Activated naive CD8-positive, alpha-beta T cell treated with anti-CD3 and anti-CD28 coated beads, Interleukin-2, amount 50 U/mL, for 16 hours (primary cell): Measurements from ENCODE around the gene ZKSCAN3.
"Not testable (repeated sequence)": the region's sequence is repeated elsewhere in the genome, so short reads cannot be mapped to it uniquely, and the experiment has no call there.

Experiments used
- DNase-seq: peaks from one replicate; pipeline ENCODE4 v3.0.0-alpha.2; 2020; ENCODE audit warnings: low read depth, low spot score

The ZKSCAN3 gene

DNA sequence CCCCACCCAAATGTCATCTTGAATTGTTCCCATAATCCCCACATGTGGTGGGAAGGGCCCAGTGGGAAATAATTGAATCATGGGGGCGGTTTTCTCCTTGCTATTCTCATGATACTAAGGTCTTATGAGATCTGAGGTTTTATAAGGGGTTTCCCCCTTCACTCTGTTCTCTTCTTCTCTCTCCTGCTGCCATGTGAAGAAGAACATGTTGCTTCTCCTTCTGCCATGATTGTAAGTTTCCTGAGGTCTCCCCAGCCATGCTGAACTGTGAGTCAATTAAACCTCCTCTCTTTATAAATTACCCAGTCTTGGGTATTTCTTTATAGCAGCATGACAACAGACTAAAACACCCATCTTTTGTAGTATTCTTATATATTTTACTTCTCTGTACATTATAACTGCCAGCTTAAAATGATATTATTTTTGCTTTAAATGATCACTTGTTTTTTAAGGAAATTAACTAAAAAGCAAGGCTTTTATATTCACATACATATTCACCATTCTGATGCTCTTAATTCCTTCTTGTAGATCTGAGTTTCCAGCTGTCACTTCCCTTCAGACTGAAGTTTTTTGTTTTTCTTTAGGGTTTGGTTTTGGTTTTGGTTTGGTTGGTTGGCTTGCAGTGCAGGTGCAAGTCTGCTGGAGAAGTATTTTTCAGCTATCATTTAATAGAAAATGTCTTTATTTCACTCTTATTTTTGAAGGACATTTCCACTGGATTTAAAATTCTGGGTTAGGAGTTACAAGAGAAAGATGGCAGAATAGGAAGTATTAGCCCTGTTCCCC, 9.2 kb upstream of the ZKSCAN3 start:
- no peak for DNase-seq

DNA sequence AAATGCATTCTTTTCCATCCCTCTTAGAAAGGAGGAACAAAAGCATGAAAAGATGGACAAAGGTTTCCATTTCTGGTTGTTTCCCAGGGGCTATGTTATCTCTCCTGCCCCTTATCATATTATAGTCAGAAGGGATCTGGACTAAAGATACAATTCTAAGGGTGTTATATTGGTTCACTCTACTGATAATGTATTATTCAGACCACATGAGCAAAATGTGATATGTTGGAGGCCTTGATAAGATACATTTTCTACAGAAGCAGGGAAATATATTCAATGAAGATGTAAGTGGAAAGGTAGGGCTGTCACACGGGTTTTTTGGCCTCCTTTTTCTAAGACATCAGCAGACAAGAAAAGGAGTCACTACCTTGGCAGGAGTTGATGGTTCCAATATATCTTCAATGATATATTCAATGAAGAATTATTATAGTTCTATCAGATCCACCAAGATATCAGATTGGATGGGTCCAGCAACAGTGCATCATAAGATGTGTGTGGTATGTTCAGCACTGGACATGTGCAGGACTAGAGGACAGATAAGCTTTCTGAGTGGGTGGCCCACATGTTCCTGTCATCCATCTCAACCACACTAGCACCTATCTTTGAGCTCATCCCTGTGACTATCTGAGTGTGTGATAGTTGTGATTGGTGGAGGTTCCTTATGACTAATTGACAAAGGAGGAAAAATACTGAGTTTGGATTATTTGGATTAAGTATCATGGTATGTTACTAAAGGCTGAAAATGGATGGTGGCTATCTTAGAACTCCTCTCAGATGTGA, 5.7 kb upstream of the ZKSCAN3 start:
- no peak for DNase-seq

DNA sequence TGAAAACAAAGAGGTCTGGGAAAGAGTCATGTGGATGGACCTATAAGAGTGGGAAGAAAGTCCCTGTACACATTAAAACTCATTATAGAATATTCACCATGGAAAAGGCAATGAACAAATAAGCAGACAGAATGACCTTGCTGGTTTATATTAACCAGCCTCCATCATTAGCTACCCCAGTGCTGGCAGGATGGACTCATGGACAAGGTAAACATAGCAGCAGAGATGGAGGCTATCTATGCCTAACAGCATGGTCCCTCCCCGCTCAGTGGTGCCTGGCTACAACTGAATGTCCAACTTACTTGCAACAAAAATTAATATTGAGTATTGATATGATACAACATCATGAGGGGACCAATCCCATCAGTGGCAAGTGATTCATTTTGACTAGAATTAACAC, 4.5 kb upstream of the ZKSCAN3 start:
- DNase-seq, result no peak

DNA sequence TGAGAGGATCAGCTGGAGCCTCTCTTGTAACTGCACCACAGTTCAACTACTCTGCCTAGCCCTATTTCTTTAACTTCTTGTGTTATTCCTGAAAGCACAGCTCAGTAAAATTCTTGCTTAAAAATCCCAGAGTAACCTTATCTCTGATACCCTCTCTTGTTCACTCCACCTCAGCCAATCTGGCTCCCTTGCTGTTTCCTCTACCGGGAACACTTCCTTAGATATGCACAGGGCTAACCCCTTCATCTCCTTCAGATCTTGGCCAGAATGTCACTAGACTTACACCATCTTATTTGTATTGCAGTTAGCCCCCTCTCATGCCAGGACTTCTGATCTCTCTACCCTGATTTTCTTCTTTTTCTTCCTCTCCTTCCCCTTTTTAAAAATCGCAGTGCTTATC, 2.6 kb upstream of the ZKSCAN3 start:
- DNase-seq, result no peak

DNA sequence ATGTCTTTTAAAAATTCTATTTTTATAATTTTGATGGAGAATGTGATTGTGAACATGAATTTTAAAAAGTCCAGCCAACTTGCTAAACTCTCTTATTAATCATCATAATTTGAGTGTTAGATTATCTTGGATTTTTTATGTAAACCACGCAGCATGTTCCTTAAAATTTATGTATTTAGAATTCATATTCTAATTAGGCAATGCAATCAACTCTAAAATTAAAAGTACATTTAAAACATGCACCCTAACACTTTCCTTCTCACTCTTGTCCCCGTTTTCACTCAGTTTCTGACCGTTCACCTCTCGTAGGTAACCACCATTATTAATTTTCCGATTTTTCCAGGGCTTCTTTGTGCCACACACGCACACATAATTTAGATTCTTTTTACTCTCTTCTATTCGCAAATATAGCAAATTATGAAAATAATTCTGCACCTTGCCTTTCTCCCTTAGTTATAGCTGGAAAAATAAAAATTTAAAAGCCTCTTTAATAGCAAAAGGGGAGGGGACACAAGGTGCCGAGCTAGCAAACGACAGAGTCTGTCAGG, 329 bp upstream of the ZKSCAN3 start:
- DNase-seq, result no peak

- DNase-seq, result no peak
Measured at GRCh38 chr6:28351087-28351486, 1.3 kb downstream of the ZKSCAN3 start.

GRCh38 chr6:28351493-28351925, 1.8 kb downstream of the ZKSCAN3 start:
- no peak for DNase-seq

DNA sequence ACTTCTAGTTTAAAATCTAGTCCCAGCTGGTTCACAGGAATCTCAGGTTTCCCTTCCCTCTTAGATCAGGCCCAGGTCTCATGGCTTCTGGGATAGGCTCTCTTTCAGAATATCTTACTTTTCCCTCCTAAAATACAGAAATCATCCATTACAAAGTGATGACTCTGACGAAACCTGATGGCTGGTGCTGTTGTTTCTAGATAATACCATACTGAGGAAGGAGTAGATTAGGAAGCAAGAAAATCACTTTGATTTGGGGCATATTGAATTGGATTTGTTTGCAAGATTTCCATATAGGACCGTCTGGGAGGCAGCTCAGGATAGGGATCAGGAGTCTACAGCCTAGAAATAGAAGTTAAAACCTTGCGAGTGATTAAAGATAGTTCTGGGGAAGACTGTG, 3.6 kb downstream of the ZKSCAN3 start:
- no peak for DNase-seq

GRCh38 chr6:28353981-28354676, 4.4 kb downstream of the ZKSCAN3 start:
- no peak for DNase-seq

GRCh38 chr6:28354688-28355554, 5.2 kb downstream of the ZKSCAN3 start:
- DNase-seq, result no peak

DNA sequence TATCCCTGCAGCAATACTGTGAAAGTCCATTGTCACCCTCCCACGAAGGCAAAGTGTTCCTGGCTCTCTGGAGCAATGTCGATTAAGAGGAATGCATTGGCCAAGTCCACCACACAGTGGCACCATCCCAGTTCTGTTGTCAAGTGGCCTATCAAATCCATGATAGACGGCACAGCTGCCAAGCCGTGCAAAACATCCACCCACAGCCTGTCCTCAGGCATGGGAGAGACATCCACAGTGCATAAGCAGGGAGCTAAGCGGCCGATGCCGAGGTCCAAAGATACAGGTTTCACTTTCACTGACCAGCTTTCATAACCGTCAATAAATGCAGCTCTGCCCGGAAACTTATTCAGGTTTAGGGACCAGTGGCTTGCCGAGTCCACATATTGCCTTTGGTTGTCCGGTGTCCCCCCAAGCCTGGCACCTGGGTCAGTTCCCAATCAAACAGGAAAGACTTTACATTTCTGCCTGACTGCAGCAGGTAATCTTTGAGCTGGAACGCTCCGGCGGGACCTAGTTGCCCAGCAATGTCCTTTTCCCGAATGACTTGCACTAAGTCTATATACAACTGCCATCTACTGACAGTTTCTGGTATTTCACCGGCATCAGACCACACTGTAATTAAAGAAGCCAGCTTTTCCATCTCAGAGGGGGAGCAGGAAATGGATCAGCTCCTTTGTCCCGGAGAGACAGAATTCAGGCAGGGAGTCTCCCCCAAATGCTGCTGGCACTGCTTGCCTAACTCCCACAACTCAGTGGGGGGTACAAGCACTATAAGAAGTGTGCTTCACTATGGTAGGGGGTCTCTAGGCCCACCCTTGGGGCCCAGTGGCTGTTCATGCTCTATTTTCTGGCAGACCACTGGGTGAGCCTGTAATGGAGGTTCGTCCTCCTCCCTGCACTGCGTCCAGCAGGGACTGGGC, 6.3 kb downstream of the ZKSCAN3 start:
- DNase-seq, result peak; percentile 40

GRCh38 chr6:28356666-28357020, 6.9 kb downstream of the ZKSCAN3 start:
- no peak for DNase-seq

GRCh38 chr6:28357036-28357435, 7.3 kb downstream of the ZKSCAN3 start:
- no peak for DNase-seq

- not testable (repeated sequence) for DNase-seq
Measured at GRCh38 chr6:28359562-28359961, 9.8 kb downstream of the ZKSCAN3 start.

DNA sequence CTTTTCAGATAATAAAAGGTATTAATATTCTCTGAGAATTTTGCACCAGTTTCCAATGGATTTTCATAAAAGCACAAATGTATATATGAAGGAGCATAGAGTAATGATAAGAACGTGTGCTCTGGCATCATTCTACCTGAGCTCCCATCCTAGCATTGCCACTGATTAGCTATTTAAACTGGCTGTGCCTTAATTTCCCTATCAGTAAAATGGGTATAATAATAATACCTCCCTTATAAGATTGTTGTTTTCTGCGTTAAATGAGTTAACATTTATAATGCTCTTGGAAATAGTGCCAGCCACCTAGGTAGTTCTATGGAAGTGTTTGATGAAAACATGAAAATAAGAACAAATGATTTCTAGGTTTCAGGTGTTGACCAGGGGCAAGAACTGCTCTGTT, 11.2 kb downstream of the ZKSCAN3 start:
- DNase-seq, result no peak

- DNase-seq, result not testable (repeated sequence)
Measured at GRCh38 chr6:28365590-28365989, 15.8 kb downstream of the ZKSCAN3 start.

DNA sequence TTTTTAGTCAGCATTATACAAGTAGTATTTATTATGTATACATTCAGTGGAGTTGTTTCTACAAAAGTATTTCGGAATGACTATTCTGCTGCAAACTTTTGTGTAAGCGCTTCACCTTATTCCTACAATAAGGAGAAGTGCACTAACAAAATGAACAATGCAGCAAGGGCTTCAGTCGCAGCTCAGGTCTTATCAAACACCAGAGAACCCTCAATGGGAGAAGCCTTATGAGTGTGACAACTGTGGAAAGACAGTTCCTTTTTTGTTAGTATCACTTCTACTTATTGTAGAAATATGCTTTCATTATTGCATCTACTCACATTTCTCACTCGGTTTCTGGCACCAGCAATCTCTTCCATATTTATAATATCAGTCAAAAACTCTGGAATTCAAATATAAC, 18.8 kb downstream of the ZKSCAN3 start:
- DNase-seq, result no peak

DNA sequence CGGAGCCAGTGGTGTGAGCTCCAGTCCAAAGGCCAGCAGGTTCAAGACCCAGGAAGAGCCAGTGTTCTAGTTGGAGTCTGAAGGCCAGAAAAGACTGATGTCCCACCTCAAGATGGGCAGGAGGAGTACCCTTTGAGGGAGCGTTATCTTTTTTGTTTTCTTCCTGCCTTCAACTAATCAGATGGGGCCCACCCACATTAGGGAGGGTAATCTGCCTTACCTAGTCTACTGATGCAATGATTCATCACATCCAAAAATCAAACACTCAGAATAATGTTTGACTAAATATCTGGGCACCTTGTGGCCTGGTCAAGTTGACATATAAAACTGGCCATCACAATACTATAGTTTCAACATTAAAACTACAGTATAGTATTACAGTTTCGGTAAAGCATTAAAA, 19.7 kb downstream of the ZKSCAN3 start:
- DNase-seq, result no peak

DNA sequence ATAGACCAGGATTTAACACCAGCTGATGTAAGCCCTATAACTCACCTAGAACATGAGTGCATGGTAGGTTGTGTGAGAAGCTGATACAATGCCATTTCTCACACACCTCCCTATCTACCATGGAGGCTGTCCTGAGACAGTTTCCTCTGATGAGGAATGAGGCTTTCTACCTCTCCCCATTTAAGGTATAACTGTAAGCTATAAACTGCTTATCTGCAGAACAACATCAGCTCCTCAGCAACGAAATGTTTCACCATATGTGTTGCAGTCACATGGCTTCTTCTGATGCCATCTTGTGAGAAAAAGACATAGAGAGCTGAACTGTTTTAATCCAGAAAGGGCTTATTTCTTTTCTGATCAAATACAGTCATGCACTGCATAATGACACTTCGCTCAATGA, 20.7 kb downstream of the ZKSCAN3 start:
- no peak for DNase-seq

DNA sequence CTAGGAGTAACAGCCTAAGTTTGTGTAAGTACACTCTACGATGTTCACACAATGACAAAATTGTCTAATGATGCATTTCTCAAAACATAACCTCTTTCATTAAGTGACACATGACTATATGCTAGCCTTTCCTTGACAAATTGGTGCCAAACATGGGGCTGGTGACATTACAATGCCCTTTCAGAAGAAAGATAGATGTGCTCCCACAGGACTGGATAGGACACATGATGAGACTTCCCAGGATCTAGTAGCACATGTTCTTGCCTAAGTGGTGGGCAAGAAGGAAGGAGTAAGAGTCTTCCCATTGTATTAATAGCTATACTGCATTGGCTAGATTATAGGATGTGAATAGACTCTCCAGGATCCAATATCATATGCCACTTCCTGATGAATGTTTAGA, 21.5 kb downstream of the ZKSCAN3 start:
- no peak for DNase-seq
